Left renal pelvis (tissue), 4 donors: ENCODE data around the gene KIAA0319L. TPM values are rescaled to one million over a fixed set of nuclear protein-coding genes. Genes with fewer than 3 reads are reported as not detected.
"Not testable (repeated sequence)": the region's sequence is repeated elsewhere in the genome, so short reads cannot be mapped to it uniquely, and the experiment has no call there.

Source experiments
- DNase-seq, 4 donors: peaks; one replicate each; pipeline ENCODE4 v3.0.0-alpha.2; 2013; ENCODE audit warnings: low read depth in 4 of 4, low spot score in 3 of 4
- polyA plus RNA-seq, 4 donors: library from polyadenylated mRNA; unstranded; fragments of 120-200 nt; gene quantifications; one replicate each; pipeline ENCODE4 v1.2.1, GENCODE V29; 2013; ENCODE audit not compliant: insufficient read length in 4 of 4

The KIAA0319L gene
- polyA plus RNA-seq, 4 donors: 40.7 to 72.8 (median 62.3) TPM

DNA sequence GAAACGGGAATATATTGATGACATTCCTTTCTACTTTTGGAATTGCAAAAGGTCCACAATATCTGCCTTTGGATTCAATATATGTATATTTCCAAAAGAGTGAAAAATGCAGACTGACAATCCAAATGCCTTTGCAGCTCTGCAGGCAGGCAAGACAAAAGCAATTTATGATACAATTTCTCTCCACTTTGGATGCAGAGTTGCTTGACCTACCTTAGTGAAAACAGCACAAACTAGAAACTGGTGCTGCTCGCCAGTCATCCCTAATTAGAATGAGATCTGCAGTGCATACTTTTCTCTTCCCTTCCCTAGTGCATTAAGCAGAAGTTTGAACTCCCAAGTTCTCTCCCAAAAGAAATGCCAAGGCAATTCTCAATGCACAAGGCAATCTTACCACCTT lies 56.8 kb downstream of the KIAA0319L start:
- no peak for DNase-seq

DNA sequence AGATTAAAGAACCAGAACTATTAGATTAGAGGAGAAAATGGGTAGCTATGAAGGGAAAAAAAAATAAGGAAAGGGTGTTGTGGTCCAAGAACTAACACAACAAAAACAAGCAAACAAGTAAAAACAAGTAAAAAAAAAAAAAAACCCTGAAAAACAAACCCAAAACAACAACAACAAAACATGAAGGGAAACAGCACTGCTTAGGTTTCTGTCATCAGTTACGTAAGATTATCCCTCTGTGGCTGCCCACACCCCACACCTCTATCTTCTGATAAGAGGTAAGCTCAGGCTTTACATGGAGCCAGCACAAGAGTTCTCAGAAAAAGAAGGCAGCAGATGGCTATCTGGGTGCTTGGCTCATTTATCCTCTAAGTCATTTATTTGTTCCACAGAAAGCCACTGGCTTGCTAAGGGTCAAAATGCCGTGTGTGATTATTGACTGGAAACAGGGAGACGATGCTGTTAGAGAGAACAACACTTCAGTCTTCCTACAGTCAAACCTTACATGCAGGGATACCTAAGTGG lies 57.5 kb downstream of the KIAA0319L start:
- DNase-seq: no peak

DNA sequence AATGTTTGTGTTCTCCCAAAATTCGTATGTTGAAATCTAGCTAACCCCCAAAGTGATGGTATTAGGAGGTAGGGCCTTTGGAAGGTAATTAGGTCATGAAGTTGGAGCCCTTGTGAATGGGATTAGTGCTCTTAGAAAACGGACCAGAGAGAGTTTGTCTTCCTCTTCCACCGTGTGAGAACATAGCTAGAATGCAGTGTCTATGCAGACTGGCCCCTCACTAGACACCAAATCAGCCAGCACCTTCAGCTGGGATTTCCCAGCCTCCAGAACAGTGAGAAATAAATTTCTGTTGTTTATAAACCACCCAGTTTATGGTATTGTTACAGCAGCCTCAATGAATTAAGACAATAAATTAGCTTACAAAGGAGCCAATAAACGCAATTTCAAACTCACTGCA lies 58.0 kb downstream of the KIAA0319L start:
- no peak for DNase-seq

DNA sequence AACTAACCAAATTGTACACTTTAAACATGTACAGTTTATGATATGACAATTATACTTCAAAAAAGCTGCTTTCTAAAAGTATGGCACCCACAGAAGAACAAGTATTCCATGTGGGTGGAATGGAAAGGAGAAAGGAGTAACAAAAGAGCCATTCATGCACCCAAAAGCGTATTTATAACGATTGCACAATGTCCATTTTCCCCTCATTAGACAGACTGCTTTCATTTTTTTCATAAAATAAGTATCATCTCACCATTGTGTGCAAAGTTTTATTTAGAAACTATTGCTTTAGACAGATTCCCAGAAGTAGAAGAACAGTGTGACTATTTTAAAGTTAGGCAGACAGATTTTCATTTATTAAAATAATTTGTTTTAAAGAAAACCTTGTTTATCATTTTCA lies 59.6 kb downstream of the KIAA0319L start:
- DNase-seq: no peak

DNA sequence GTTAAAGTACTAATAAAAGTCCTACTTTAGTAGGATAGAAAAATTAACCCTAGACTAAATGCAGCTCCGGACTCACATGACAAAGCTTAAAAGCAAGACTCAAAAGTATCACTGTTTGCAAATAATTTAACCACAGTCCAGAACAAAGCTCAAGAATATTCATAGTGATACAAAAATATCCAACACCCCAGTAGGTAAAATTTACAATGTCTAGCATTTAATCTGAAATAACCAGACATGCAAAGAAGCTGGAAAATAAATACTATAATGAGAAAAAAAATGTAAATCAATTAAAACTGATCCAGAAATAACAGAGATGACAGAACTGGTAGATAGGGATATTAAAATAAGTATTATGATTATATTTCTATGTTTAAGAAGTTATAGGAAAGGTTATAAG lies 67.0 kb downstream of the KIAA0319L start:
- DNase-seq: no peak

DNA sequence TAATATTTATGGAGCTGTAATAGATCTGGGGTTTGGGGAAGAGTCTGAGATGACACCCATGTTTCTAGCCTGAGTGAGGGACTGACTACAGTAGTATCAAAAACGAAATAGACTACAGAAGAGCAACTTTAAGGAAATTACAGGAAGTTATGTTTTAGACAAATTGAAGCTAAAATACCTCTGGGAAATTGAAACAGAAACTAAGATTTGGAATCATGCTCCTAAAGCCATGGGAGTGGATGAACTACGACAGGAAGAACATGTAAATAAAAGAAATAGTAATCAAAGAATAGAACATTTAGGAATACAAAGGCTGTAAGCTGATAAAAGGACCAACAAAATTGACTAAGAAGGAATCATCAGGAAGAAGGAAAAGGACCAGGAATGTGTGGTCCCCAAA lies 68.9 kb downstream of the KIAA0319L start:
- DNase-seq: no peak

DNA sequence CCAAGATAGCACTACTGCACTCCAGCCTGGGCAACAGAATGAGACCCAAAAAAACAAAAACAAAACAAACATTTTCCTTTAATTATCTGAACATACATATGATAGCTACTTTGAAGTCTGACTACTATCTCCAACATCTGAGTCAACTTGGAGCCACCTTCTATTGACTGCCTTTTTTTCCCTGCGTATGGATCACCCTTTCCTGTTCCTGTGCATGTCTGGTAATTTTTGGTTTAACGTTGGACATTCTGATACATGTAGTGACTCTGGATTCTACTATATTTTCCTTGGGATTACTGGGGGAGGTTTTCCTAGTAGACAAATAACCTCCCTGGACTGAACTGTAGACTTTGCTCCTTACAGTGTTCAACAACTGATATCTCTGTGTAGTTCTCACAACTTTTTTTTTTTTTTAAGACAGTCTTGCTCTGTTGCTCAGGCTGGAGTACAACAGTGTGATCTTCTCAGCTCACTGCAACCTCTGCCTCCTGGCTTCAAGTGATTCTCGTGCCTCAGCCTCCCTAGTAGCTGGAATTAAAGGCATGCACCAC lies 70.3 kb downstream of the KIAA0319L start:
- no peak for DNase-seq

DNA sequence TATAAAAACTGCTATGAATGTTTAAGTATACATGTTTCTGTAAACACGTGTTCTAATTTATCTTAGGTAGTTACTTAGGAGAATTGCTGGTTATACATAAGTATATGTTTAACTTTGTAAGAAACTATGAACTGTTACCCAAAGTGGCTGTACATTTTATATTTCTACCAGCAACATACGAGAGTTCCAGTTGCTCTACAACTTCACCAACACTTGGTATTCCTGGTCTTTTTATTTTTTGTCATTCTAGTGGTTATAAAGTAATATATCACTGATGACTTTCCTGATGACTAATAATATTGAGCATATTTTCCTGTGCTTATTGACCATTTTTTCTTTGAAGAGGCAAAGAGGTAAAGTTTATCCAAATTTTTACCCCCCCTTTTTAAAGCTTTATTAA lies 76.0 kb downstream of the KIAA0319L start:
- DNase-seq: no peak

DNA sequence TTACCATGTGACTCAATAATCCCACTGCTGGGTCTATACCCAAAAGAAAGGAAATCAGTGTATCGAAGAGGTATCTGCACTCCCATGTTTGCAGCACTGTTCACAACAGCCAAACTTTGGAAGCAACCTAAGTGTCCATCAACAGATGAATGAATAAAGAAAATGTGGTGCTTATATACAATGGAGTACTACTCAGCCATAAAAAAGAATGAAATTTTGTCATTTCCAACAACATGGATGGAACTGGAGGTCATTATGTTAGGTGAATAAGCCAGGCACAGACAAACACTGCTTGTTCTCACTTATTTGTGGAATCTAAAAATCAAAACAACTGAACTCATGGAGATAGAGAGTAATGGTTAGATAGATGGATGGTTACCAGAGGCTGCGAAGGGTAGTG lies 79.3 kb downstream of the KIAA0319L start:
- DNase-seq: no peak

DNA sequence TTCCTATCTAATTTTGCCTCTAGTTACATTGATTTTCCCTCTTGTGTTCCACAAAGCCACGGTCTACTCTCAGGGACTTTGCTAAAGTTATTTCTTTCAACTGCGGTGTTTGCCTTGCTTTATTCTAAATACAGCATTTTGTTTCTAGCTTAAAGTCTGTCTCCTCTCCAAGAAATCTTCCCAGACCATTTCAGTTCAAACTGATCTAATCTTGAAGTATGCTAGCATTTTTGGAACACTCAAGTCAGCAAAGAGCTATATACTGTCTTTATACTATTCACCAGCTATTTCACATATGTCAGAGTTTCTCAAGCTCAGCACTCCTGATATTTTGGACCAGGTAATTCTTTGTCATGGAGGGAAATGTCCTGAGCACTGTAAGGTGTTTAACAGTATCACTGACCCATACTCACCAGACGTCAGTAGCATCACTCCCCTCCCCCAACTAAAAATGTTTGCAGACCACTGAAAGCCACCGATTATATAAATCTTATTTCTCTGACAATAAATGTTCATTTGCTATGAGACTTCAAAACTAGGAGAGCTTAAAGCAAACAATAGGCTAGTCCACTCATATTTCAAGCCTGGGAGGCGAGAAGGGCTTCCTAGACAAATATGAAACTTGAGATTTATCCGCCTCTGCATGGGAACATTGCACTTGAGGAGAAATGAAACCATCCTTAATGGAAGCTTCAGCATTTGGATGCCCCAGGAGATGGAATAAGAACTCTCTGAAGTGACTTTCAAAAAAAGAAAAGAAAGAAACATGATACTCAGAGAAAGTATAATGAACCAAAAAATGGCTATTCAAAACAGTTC lies 81.1 kb downstream of the KIAA0319L start:
- no peak for DNase-seq

DNA sequence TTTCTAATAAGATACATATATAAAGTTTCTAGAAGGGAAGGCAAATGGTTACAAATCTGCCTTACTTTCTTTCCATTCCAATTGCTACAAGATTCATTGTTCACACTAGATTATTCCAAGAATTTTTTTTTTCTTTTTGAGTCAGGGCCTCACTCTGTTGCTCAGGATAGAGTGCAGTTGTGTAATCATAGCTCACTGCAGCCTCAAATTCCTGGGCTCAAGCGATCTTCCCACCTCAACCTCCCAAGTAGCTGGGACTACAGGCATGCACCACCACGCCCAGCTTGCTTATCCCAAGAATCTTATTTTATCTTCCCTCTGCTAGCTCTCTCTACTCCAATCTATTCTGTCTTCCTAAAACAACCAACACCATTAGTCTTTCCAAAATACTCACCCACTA lies 81.8 kb downstream of the KIAA0319L start:
- no peak for DNase-seq

DNA sequence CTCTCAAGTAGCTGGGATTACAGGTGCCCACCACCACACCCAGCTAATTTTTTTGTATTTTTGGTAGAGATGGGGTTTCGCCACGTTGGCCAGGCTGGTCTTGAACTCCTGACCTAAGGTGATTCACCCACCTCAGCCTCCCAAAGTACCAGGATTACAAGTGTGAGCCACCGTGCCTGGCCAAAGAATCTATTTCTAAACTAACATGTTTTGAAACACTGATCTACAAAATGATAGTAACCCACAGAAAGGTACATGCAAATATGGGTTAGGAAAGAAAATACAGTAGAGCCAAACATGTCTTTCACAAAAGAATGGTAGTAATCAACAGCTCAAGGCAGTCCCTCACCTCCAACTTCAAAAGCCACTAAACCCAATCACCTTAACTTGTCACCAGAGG lies 84.0 kb downstream of the KIAA0319L start:
- DNase-seq: not testable (repeated sequence)

DNA sequence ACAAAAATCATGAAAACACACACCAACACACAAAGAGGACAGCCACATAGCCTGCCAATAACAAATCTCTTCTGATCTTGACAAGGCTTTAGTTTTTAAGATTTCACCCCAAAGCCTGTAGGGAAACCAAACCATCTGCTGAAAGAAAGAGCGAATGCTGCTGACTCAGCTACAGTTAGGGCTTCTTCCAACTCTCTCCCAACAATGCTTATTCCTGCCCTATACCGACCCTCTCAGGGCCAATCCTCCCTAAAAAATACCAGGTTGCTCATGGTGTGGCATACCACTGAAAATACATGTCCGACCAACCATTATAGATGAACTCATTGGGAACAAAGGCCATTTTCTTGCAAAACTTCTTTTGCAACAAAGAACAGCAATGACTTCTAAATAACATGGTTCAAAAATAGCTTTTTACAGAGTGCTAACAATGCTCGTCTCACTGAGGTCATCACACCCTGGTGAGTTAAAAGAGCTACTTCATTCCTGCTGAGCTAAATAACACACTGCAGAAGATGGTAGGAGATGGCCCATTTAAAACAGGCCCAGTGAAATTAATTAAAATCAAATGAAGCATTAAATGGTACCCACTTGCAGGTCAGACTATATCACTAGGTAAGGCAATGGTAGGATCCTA lies 86.1 kb downstream of the KIAA0319L start:
- no peak for DNase-seq

DNA sequence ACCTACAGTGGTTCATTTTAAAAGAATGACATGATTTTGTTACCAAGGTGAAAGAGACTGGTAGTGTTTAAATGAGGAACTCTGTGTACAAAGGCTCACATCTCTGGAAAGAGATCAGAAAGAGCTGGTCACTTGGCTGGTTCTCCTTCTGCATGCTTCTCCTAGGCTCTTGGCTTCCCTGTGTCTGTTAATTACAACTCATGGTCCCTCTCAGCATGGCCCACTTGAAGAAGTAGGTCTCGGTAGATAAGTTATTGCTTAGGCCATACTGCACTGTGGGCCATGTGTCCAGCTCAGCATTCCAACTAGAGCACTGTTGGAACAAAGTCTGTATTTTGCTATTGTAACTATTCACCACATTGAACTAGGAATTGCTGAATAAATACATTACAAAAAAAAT lies 91.1 kb downstream of the KIAA0319L start:
- no peak for DNase-seq

DNA sequence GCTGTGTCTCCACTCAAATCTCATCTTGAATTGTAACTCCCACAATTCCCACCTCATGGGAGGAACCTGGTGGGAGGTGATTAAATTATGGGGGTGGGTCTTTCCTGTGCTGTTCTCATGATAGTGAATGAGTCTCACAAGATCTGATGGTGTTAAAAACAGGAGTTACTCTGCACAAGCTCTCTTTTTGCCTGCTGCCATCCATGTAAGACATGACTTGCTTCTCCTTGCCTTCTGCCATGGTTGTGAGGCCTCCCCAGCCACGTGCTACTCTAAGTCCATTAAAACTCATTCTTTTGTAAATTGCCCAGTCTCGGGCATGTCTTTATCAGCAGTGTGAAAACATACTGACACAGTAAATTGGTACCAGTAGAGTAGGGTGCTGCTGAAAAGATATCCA lies 93.5 kb downstream of the KIAA0319L start:
- not testable (repeated sequence) for DNase-seq

DNA sequence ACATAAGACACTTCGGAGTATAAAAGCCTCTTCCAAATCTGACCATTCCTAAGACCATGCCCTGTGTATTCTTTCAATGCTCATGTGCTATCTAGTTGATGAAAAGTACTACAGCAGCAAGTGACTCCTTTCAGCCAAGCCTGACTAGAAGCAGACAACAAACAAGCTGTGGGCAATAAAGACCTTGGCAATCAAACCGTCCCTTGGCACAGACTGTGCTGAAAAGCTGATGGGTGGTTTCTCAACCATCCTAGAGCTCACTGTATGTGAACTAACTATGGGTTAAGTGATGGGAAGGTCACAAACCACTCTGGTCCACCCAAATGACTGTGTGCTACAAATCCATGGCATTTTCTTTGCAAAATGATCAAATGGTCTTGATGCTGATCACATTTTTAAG lies 94.0 kb downstream of the KIAA0319L start:
- no peak for DNase-seq

DNA sequence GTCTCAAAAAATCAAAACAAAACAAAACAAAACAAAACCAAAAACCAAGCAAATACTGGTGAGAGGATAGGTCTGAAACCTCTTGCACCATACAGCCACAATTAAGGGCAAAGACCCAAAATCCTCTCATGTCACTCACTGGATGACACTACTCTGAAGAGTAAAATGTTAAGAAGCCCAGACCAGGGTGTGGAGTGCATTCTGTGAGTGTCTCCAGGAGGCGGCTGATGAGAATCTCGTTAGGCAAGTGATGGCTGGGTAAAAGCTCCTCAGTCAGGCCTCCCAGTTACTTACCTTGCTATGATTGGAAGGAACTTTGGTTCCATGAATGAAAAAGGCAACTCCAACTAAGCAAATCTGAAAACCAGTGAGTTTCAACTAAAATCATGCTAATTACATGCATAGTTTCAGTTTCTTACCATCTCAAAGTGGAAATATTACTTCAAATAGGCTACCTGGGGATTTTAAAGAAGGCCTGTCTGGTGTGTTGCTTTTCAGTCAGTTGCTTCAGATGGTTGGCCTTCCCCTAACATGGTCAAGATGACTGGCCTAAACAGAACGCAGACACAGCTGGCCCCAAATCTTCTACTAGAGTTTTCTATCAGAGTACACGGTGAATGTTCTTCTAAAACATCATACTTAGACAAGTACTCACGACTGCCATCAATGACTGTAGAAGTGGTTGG lies 95.1 kb downstream of the KIAA0319L start:
- no peak for DNase-seq

DNA sequence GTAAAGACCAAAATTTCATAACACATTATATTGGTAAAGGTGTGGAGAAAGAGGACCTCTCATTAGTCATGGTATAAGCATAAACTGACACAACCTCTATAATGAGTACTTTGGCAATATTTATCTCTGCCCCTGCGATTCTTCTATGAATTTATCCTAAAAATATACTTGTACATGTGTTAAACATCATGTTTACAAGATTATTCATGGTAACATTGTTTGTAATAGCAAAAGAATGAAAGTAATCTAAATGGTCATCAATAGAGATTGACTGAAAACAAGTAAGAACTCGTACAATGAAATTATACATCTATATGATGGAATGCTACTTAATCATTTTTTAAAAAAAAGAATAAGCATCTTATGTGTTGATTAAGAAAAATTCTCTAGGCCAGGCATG lies 96.4 kb downstream of the KIAA0319L start:
- no peak for DNase-seq

DNA sequence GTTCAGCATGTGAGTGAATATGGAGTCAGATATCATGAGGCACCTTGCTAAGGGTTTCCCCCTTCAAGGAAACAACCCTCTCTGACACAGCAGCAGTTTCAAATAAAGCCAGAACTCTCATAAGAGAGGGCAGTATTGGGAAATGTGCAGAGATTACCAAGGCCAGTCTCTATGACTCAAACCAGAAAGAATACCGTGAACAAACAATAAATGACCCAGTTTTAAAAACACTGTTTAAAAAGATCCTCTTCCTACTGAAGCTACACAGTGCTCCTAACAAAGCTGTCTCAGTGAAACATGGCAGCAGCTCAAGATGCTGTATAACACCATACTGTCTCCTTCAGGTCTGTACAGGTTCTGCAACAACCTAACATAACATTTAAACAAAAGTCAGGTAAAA lies 102.6 kb downstream of the KIAA0319L start:
- DNase-seq: no peak

DNA sequence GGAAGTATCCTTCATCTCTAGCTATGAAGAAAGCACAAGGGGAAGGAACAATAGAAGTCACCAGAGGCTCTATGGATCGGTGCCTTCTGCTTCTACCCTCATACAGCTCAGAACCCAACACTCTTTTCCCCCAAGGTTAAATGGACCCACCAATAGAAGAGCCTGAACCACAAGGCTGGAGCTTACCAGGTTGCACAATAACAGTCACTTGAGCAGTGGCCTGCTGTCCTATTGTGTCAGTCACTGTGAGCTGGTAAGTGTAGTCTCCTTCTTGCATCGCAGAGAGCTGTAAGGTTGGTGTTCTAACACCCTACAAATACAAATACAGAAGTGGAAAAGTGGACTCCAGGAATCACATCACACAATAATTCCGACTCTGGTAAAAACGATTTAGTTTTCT lies 103.0 kb downstream of the KIAA0319L start:
- no peak for DNase-seq

DNA sequence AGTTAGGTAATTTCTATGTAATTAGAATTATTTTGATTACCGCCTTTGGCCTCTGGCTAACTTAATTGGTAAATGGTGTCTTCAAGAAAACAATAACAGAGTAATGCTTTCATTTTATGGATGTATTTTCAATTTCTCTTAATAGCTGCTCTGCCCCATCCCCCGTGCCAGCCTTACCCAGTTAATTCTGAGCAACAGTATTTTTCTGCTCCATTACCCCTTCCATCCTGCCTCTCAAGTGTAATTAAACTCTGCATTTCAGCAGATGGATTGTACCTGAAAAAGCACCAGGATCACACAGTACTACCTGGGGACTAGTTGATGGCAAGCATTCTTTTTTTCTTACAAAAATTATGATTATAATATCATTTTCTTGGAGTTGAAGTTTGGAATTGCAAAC lies 104.2 kb downstream of the KIAA0319L start:
- DNase-seq: peak in 1 of 4 donors; percentile 12
